Smooth muscle cell (in vitro differentiated cells): Measurements from ENCODE around the gene DISC1. TPM values are rescaled to one million over a fixed set of nuclear protein-coding genes. Genes with fewer than 3 reads are reported as not detected.

Source experiments
- DNase-seq: peaks from one replicate; lab custom pipeline; 2025; ENCODE audit not compliant: unreplicated experiment; lab: John Stamatoyannopoulos, UW
- H2AFZ ChIP-seq: fragments of 200-600 bp; sonication (generic); 2 replicates; pipeline ENCODE4 v1.6.0; 2016; ENCODE audit warnings: antibody characterized with exemption, low read depth, mild to moderate bottlenecking
- H3F3A ChIP-seq: fragments of 200-600 bp; sonication (generic); 2 replicates; pipeline ENCODE4 v1.6.0; 2017; ENCODE audit warnings: antibody characterized with exemption, low read depth
- H3K27ac ChIP-seq: fragments of 200-600 bp; sonication (generic); 2 replicates; pipeline ENCODE4 v1.5.1; 2016; ENCODE audit warnings: low read depth, mild to moderate bottlenecking
- H3K27me3 ChIP-seq: fragments of 200-600 bp; sonication (generic); 2 replicates; pipeline ENCODE4 v1.6.1; 2016; ENCODE audit warnings: low read depth, mild to moderate bottlenecking
- H3K36me3 ChIP-seq: fragments of 200-600 bp; sonication (generic); 2 replicates; pipeline ENCODE4 v1.5.1; 2016; ENCODE audit warnings: low read depth
- H3K4me1 ChIP-seq: fragments of 200-600 bp; sonication (generic); 2 replicates; pipeline ENCODE4 v1.5.1; 2016; ENCODE audit warnings: low read depth
- H3K4me2 ChIP-seq: fragments of 200-600 bp; sonication (generic); 2 replicates; pipeline ENCODE4 v1.6.0; 2016; ENCODE audit warnings: mild to moderate bottlenecking
- H3K4me3 ChIP-seq: fragments of 200-600 bp; sonication (generic); 2 replicates; pipeline ENCODE4 v1.5.1; 2016; ENCODE audit warnings: mild to moderate bottlenecking
- H3K79me2 ChIP-seq: fragments of 200-600 bp; sonication (generic); 2 replicates; pipeline ENCODE4 v1.6.0; 2016; ENCODE audit warnings: low read depth, mild to moderate bottlenecking
- H3K9ac ChIP-seq: fragments of 200-600 bp; sonication (generic); 2 replicates; pipeline ENCODE4 v1.6.0; 2016; ENCODE audit warnings: low read depth
- H3K9me3 ChIP-seq: fragments of 200-600 bp; sonication (generic); replicated peaks from 2 replicates; pipeline ENCODE4 v1.5.1; 2016; ENCODE audit warnings: low read depth
- H4K20me1 ChIP-seq: fragments of 200-600 bp; sonication (generic); 2 replicates; pipeline ENCODE4 v1.6.0; 2016; ENCODE audit warnings: low read depth
- CTCF ChIP-seq: fragments of 200-600 bp; sonication (generic); IDR thresholded peaks from 2 replicates; pipeline ENCODE4 v1.5.1; 2017; ENCODE audit warnings: borderline replicate concordance, mild to moderate bottlenecking, antibody characterized with exemption; ENCODE audit not compliant: insufficient read depth, poor library complexity, severe bottlenecking
- WGBS: methylation state at CpG from one replicate; pipeline ENCODE4 v1.1.7; 2016; ENCODE audit warnings: low lambda C conversion rate; 5-methylcytosine and 5-hydroxymethylcytosine counted together
- polyA plus RNA-seq: library from polyadenylated mRNA; unstranded; fragments of >200 nt; fragmentation: Nextera tagmentation; extraction: Ambion mirVana; gene quantifications from 2 replicates; pipeline ENCODE4 v1.2.1, GENCODE V29; 2016
- total RNA-seq: library from RNA; depleted of rRNA; stranded (reverse); fragments of >200 nt; gene quantifications from 2 replicates; pipeline ENCODE4 v1.2.3, GENCODE V29; 2014

The DISC1 gene
- total and polyA plus RNA-seq, 2 experiments from 2014 or later: 0.89 to 4.3 TPM

DNA sequence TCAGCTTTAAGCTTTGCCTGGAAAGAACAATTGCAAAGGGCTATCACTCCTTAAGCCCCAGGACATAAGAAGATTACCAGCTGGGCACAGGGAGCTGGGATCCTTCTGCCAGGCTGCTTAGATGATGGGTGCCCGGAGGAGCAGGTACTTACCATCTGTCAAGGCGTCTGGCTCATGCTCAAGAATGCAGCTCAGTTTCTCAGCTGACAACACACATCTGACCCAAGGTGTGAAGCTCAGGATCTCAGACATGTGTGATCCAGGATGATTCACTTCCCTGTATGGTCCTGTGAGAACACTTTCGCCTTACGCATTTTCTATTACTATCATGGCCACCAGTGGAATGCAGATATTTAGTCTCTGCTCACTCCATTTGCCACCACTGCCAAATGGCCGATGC is 14.7 kb upstream of the DISC1 start:
- 92% methylated on average over 5 of the region's 5 CpGs for WGBS

DNA sequence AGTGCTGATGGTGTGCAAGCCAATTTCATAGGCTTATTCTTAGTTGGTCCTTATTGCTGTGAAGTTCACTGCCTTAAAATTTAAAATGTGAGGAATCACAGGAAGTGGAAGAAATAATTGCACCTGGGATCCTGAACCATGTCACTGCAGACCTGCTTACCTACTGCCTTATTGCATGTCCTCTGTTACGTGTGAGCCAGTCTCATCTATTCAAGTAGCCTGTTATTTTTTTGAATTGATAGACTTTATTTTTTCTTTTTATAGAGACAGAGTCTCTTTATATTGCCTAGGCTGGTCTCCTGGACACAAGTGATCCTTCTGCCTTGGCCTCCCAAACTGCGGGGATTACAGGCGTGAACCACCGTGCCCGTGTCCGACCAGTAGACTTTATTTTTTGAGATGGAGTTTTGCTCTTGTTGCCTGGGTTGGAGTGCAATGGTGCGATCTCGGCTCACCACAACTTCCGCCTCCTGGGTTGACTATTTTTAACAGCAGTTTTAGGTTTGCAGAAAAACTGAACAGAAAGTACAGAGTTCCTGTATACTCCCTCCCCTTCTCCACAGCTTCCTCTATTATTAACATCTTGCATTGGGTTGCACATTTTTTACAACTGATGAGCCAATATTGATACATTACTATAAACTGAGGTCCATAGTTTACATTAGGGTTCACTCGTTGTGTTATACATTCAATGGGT is 14.0 kb upstream of the DISC1 start:
- 93% methylated on average over 10 of the region's 10 CpGs for WGBS
- Histone ChIP-seq H4K20me1 (no peaks in the 10 kb centered on the region), H3K36me3 (no peaks in the 10 kb centered on the region), H3F3A (no peaks in the 10 kb centered on the region), H3K4me2 (no peak overlapping the region), H3K4me1 (no peaks in the 10 kb centered on the region), H3K27ac (no peak overlapping the region), H3K4me3 (no peak overlapping the region), H2AFZ (no peak overlapping the region), H3K79me2 (no peaks in the 10 kb centered on the region), H3K9me3 (no peaks in the 10 kb centered on the region), H3K27me3 (peaks cover 10% of the 10 kb centered on the region), H3K9ac (no peak overlapping the region)
- TF ChIP-seq CTCF: no peak
- no peak for DNase-seq

More for the DNA sequence above, 14.7 kb upstream of the DISC1 start:
- TF ChIP-seq CTCF: no peak
- Histone ChIP-seq H3K4me3 (no peak overlapping the region), H3K9ac (no peak overlapping the region), H3K27ac (no peak overlapping the region), H3K9me3 (no peaks in the 10 kb centered on the region), H2AFZ (no peak overlapping the region), H3K79me2 (no peaks in the 10 kb centered on the region), H3K27me3 (peaks cover 10% of the 10 kb centered on the region), H3K4me2 (no peak overlapping the region), H3F3A (no peaks in the 10 kb centered on the region), H4K20me1 (no peaks in the 10 kb centered on the region), H3K4me1 (no peaks in the 10 kb centered on the region), H3K36me3 (no peaks in the 10 kb centered on the region)
- no peak for DNase-seq

- no peak for TF ChIP-seq CTCF
- Histone ChIP-seq H3K4me1 (no peaks in the 10 kb centered on the region), H3F3A (no peaks in the 10 kb centered on the region), H3K27ac (no peak overlapping the region), H3K36me3 (no peaks in the 10 kb centered on the region), H3K4me2 (no peak overlapping the region), H3K27me3 (peaks cover 10% of the 10 kb centered on the region), H3K9ac (no peak overlapping the region), H3K9me3 (no peaks in the 10 kb centered on the region), H2AFZ (no peak overlapping the region), H4K20me1 (no peaks in the 10 kb centered on the region), H3K79me2 (no peaks in the 10 kb centered on the region), H3K4me3 (no peak overlapping the region)
- WGBS: 69% methylated on average over 7 of the region's 7 CpGs
- no peak for DNase-seq
Measured at GRCh38 chr1:231613419-231614349, 12.9 kb upstream of the DISC1 start.
